ENCODE results near the gene DHX32.
A peak's percentile ranks its signal among the peaks of the same experiment; 100 is the strongest.

The DHX32 gene

DNA sequence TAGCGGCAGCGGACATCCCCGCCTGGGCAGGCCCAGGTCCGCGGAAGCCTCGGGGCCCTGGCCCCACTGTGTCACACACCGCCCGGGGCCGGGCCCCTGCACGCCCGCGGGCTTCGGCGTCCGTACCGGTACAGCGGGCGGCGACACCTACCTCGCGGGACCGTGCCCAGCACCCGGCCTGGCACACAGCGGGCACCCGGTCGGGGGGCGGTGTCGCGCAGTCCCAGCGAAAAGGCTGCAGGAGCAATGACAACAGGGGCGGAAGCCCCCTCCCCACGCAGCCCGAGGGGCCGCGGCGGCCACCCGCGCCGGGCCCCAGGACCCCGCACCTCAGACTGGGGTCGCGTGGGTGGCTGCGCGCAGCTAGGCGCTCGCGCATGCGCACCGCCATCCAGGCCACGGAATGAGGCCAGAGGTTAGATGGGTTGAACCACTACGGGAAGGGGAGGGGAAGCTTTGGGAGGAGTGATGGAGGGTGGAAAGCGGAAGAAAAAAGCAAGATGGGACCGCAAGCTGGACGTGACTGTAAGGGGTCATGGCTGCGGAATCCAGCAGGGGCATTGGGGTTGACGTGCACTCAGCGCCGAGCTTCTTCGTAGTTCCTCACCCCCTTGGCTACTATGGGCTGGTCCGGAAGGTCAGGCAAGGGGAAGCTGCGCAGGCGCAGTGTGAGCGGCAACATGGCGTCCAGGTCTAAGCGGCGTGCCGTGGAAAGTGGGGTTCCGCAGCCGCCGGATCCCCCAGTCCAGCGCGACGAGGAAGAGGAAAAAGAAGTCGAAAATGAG lies 58.0 kb downstream of the DHX32 start, which contains the start of the genes BCCIP and UROS:
BCCIP (plus strand) TSS at position 669 of the 785 bp plus-strand sequence; CDS start at position 681, 12 bp downstream.
UROS (minus strand) TSS at position 381 of the 785 bp plus-strand sequence. CDS start 6,759 bp downstream, outside the sequence.
- Histone ChIP-seq H3K79me2 (ENCODE audit: low read length) (peaks cover 67% of the 10 kb centered on the region), H3K9me3 (ENCODE audit: insufficient read depth, low read length) (no peaks in the 10 kb centered on the region), H3K27me3 (ENCODE audit: low read depth, low read length) (no peaks in the 10 kb centered on the region), H3K27ac (ENCODE audit: low read length) (peak within 1 kb of the TSS; percentile 70), H4K20me1 (ENCODE audit: insufficient read depth, low read length) (0 out of 2 replicates have a peak, but pooled peaks cover 6% of the 10 kb centered on the region), H2AFZ (ENCODE audit: low read depth, low read length) (peak within 1 kb of the TSS; percentile 86), H3K4me3 (ENCODE audit: low read length) (peak within 1 kb of the TSS; percentile 98), H3K36me3 (replicated peaks; ENCODE audit: low read depth, low read length) (peaks cover 12% of the 10 kb centered on the region), H3K9ac (ENCODE audit: low read length) (peak within 1 kb of the TSS; percentile 83), H3K4me2 (ENCODE audit: low read length) (peak within 1 kb of the TSS; percentile 84), H3K4me1 (ENCODE audit: low read length) (peaks cover 17% of the 10 kb centered on the region)
- no peak for TF ChIP-seq EZH2phosphoT487 (IDR thresholded peaks at IDR 0.05; ENCODE audit: low read depth)
- no peak for TF ChIP-seq CTCF (IDR thresholded peaks at IDR 0.05; ENCODE audit: low read depth, low read length)

- no peak for TF ChIP-seq CTCF (IDR thresholded peaks at IDR 0.05; ENCODE audit: low read depth, low read length)
- TF ChIP-seq EZH2phosphoT487 (IDR thresholded peaks at IDR 0.05; ENCODE audit: low read depth) = no peak
- Histone ChIP-seq H3K36me3 (replicated peaks; ENCODE audit: low read depth, low read length) (peaks cover 5% of the 10 kb centered on the region), H3K9me3 (ENCODE audit: insufficient read depth, low read length) (no peaks in the 10 kb centered on the region), H3K4me2 (ENCODE audit: low read length) (no peak overlapping the region), H4K20me1 (ENCODE audit: insufficient read depth, low read length) (0 out of 2 replicates have a peak, but pooled peaks cover 6% of the 10 kb centered on the region), H3K9ac (ENCODE audit: low read length) (no peak overlapping the region), H3K27ac (ENCODE audit: low read length) (no peak overlapping the region), H2AFZ (ENCODE audit: low read depth, low read length) (no peak overlapping the region), H3K4me3 (ENCODE audit: low read length) (no peak overlapping the region), H3K79me2 (ENCODE audit: low read length) (peaks cover 55% of the 10 kb centered on the region), H3K27me3 (ENCODE audit: low read depth, low read length) (no peaks in the 10 kb centered on the region), H3K4me1 (ENCODE audit: low read length) (peaks cover 17% of the 10 kb centered on the region)
These were observed 60.4 kb downstream of the DHX32 start for GRCh38 chr10:125820701-125821100.

DNA sequence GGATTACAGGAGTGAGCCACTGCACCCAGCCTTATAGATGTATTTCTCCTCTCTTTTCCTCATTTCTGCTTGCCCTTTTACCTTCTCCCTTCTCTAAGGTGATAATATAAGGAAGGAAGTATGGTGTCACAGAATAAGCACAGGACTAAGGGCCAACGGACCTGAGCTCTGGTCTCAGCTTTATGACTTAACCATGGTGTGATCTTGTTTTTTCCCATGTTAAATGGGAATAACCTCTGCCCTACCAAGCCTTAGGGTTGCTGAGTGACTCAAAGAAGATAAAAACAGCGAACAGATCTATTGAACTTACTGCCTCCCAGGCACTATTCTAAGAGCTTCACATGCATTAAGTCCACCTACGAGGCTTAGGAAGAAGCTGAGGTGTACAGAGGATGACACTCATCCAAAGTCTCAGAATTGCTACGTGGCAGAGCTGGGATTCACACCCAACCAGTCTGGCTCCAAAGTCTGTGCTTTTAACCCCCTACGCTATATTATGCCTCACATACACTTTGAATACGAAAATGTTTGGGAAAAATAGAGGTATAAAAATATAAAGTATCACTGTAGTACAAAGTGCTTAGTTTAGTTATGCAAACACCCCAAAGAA lies 63.6 kb downstream of the DHX32 start:
- Histone ChIP-seq H3K9ac (ENCODE audit: low read length) (no peak overlapping the region), H3K4me1 (ENCODE audit: low read length) (peaks cover 9% of the 10 kb centered on the region; the same call in 1 of the 2 replicates), H3K36me3 (replicated peaks; ENCODE audit: low read depth, low read length) (peaks cover 3% of the 10 kb centered on the region), H3K4me2 (ENCODE audit: low read length) (no peak overlapping the region), H4K20me1 (ENCODE audit: insufficient read depth, low read length) (no peaks in the 10 kb centered on the region), H3K27ac (ENCODE audit: low read length) (no peak overlapping the region), H3K9me3 (ENCODE audit: insufficient read depth, low read length) (no peaks in the 10 kb centered on the region), H3K4me3 (ENCODE audit: low read length) (no peak overlapping the region), H3K79me2 (ENCODE audit: low read length) (peaks cover 22% of the 10 kb centered on the region), H2AFZ (ENCODE audit: low read depth, low read length) (no peak overlapping the region), H3K27me3 (ENCODE audit: low read depth, low read length) (no peaks in the 10 kb centered on the region)
- TF ChIP-seq CTCF (IDR thresholded peaks at IDR 0.05; ENCODE audit: low read depth, low read length) = no peak
- TF ChIP-seq EZH2phosphoT487 (IDR thresholded peaks at IDR 0.05; ENCODE audit: low read depth) = no peak

- no peak for TF ChIP-seq CTCF (IDR thresholded peaks at IDR 0.05; ENCODE audit: low read depth, low read length)
- no peak for TF ChIP-seq EZH2phosphoT487 (IDR thresholded peaks at IDR 0.05; ENCODE audit: low read depth)
These were observed 64.5 kb downstream of the DHX32 start for GRCh38 chr10:125816548-125816947.

More at GRCh38 chr10:125816548-125816947, 64.5 kb downstream of the DHX32 start:
- no peak overlapping the region for H3K27ac ChIP-seq (ENCODE audit: low read length)
- no peaks in the 10 kb centered on the region for H3K9me3 ChIP-seq (ENCODE audit: insufficient read depth, low read length)
- no peak overlapping the region for H2AFZ ChIP-seq (ENCODE audit: low read depth, low read length)
- H3K9ac ChIP-seq (ENCODE audit: low read length) = no peak overlapping the region
- H3K4me1 ChIP-seq (ENCODE audit: low read length) = peaks cover 3% of the 10 kb centered on the region; the same call in 1 of the 2 replicates
- no peaks in the 10 kb centered on the region for H3K27me3 ChIP-seq (ENCODE audit: low read depth, low read length)
- H3K4me2 ChIP-seq (ENCODE audit: low read length) = no peak overlapping the region
- peaks cover 13% of the 10 kb centered on the region for H3K79me2 ChIP-seq (ENCODE audit: low read length)
- H3K4me3 ChIP-seq (ENCODE audit: low read length) = no peak overlapping the region
- peaks cover 3% of the 10 kb centered on the region for H3K36me3 ChIP-seq (replicated peaks; ENCODE audit: low read depth, low read length)
- H4K20me1 ChIP-seq (ENCODE audit: insufficient read depth, low read length) = no peaks in the 10 kb centered on the region
